Non-pigmented ciliary epithelial cell (primary cell): ENCODE measurements around the gene SPTBN4.
"Not testable (repeated sequence)": the region's sequence is repeated elsewhere in the genome, so short reads cannot be mapped to it uniquely, and the experiment has no call there.

Source experiments
- DNase-seq: peaks from one replicate; pipeline ENCODE4 v3.0.0-alpha.2; 2010; ENCODE audit warnings: low read depth

Gene SPTBN4

DNA sequence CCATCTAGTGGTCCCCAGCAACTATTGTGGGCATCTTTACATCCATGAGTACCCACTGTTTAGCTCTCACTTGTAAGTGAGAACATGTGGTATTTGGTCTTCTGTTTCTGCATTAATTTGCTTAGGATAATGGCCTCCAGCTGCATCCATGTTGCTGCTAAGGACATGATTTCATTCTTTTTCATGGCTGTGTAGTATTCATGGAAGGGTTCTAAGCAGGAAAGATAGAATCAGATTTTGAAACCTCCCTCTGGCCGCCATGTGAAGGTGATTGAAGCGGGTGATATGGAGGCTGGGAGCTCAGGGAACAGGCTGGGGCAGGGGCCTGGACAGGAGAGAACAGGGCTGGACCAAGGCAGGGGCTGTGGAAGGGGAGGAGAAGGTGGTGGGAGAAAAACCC lies 154.5 kb downstream of the SPTBN4 start:
- DNase-seq: no peak

DNA sequence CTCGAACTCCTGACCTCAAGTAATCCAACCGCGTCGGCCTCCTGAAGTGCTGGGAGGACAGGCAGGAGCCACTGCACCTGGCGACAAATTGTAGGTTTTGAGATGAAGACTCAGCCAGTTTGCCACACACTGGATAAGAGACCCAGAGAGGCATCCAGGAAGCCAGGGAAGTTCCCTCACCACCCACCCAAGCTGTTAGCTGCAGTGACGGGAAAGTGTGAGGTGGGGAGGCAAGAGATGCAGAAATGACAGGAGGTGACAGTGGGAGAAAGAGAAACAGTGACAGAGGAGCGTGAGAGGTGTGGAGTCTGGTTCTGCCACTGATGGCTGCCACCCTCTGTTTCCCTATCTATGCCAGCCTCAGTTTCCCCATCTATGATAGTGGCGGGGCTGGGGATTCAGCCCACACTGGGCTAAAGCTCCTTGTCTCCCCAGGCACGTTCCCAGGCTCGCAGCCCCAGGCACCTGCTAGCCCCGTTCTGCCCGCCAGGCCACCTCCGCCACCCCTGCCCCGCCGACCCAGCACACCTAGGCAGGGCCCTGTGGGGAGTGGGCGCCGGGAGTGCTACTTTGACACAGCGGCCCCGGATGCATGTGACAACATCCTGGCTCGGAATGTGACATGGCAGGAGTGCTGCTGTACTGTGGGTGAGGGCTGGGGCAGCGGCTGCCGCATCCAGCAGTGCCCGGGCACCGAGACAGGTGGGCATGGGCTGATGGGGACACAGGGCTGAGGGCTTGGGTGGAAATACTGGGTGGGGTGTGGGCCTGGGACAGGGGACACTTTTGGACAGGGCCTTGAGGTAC lies 155.4 kb downstream of the SPTBN4 start:
- DNase-seq: no peak

GRCh38 chr19:40622773-40623075 lies 155.9 kb downstream of the SPTBN4 start:
- no peak for DNase-seq

DNA sequence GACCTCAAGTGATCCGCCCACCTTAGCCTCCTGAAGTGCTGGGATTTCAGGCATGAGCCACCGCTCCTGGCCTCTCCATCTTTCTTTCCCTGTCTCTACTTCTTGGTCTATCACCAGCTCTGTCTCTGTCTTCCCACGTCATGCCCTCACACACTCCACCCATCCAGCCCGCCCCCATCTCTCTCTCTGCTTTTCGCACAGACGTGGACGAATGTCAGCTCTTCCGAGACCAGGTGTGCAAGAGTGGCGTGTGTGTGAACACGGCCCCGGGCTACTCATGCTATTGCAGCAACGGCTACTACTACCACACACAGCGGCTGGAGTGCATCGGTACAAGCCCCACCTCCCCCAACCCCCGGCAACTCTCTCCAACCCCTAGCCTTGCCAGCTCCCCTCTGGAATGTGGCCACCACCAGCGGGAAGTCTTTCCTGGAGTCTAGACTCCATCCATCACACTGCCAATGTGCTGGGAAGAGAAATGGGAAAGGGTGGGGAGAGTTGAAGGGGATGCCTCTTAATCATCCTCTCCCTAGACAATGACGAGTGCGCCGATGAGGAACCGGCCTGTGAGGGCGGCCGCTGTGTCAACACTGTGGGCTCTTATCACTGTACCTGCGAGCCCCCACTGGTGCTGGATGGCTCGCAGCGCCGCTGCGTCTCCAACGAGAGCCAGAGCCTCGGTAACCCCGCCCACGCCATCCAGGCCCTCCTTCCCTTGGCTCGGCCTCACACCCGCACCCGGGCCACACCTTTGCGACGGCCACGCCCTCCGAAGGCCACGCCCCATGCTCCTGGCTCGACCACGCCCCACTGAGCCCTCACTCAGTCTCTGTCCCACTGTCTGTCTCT lies 156.8 kb downstream of the SPTBN4 start:
- DNase-seq: no peak

- DNase-seq: not testable (repeated sequence)
Measured at GRCh38 chr19:40624369-40625153, 157.8 kb downstream of the SPTBN4 start.

- DNase-seq: no peak
Measured at GRCh38 chr19:40625406-40626120, 158.8 kb downstream of the SPTBN4 start.
